IPS-11a (cell line): ENCODE measurements around the gene TSR1.

Source experiments
- H3K4me3 ChIP-seq: one replicate; pipeline ENCODE4 v1.5.1; 2013; ENCODE audit warnings: low read depth, low read length, control low read depth

TSR1 gene

GRCh38 chr17:2289878-2290478, 46.3 kb downstream of the TSR1 start:
- no peak overlapping the region for H3K4me3 ChIP-seq

DNA sequence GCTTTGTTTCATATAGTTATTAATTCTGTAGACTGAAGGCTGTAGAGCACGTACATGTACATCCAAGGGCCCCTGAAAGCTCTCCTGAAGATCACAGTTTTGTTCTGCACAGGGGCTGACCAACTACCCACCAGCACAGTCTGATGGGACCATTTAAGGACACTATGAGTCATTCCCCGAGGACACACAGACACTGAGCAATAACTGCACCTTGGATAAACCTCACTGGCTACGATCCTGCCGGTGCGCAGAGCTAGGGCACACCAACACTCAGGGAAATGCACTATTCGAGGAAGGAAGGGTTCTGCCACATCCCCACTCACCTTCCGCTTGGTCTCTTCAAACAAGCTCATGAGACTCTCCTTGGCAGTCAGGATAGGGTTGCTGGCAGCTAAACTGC, 53.0 kb downstream of the TSR1 start:
- no peak overlapping the region for H3K4me3 ChIP-seq

GRCh38 chr17:2282297-2282873, 53.9 kb downstream of the TSR1 start:
- no peak overlapping the region for H3K4me3 ChIP-seq

- H3K4me3 ChIP-seq, result no peak overlapping the region
Observed at GRCh38 chr17:2279707-2280106, 56.5 kb downstream of the TSR1 start.

DNA sequence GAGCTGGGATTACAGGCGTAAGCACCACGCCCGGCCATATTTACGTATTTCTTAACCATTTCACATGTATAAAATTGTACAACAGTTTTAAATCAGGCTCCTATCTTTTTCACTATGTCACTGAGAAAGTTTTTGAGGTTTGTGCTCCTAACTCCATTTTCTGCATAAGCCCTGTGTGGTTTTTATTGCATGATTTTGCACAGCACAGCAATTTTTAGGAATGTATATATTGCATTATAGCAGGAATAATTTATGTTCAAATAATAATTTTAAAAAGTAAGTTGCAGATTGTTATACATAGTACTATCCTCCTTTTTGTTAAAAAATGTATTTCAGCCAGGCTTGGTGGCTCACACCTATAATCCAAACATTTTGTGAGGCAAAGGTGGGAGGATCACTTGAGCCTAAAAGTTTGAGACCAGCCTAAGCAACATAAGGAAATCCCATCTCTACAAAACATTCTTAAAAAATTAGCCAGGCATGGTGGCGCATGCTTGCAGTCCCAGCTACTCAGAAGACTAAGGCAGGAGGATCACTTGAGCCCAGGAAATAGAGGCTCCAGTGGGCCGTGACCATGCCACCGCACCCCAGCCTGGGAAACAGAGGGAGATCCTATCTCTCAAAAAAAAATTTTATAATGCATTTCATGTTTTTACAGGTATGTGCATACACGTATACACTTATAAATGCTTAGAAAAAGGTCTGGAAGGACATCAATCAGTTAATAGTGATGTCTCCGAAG, 58.7 kb downstream of the TSR1 start:
- H3K4me3 ChIP-seq, result no peak overlapping the region

DNA sequence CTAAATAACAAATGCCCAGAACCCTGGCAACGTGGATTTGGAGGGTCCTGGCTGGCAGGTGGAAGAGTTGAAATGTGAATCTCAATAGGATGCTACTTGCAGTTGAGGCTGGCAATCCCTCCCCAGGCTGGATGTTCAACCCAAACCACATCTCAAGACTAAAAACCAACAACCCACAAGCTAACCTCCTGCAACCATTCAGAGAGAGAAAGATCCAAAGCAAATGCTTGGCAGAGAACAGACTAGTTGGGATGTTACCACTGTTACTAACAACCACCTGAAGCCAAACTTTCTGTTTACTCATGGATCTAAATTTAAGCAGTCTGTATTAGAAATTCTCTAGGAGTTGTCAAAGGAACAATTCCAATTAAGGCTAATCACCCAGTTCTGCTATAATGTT, 60.5 kb downstream of the TSR1 start:
- H3K4me3 ChIP-seq, result no peak overlapping the region

DNA sequence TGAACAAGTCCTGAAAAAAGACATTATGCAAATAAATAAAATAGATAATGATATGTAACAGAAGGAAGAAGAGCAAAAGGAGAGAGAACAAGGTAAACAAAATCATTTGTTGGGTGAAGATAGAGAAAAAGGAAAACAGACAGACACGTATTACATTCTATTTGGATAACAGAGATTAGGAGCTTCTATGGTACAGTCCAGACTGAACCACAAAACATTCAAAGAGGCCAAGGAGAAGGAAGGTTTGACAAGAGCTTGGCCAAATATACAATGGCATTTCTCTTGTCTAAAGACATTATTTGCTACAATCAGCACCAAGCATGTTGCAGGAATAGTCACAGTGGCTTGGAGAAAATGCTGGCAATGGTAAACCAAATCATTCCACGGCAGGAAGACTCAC, 61.8 kb downstream of the TSR1 start:
- no peak overlapping the region for H3K4me3 ChIP-seq
